GM20431 (cell line): ENCODE data around the gene CUZD1.
"Not testable (repeated sequence)": the region's sequence is repeated elsewhere in the genome, so short reads cannot be mapped to it uniquely, and the experiment has no call there.

ENCODE experiments used
- in situ Hi-C: fragments of 300-500 bp; cut with MseI, MboI; formaldehyde crosslinking; loops from one replicate; pipeline ENCODE4 v1.15.0; 2020; ENCODE audit warnings: low sequenced_read_pairs; ENCODE audit not compliant: unreplicated experiment

The CUZD1 gene

DNA sequence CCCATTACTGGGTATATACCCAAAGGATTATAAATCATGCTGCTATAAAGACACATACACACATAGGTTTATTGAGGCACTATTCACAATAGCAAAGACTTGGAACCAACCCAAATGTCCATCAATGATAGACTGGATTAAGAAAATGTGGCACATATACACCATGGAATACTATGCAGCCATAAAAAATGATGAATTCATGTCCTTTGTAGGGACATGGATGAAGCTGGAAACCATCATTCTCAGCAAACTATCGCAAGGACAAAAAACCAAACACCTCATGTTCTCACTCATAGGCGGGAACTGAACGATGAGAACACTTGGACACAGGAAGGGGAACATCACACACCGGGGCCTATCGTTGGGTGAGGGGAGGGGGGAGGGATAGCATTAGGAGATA, 12.4 kb upstream of the CUZD1 start:
- in situ Hi-C loops, result not testable (repeated sequence)

DNA sequence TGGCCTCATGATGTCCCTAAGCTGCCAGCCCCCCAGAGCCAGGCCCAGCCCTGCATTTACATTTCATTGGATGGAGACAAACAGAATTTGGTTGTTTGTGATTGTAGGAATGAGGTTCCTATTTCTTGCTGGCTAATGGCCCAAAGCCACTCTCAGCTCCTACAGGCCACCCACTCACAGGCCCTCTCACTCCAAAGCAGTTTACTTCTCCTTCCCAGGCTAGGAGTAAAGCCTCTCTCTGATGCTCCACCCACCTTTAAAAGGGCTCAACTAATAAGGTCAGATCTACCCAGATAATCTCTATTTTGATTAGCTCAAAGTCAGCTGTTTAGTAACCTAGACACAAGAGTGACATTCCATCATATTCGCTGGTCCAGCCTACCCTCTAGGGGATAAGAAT, 11.2 kb upstream of the CUZD1 start:
- in situ Hi-C loops, result no loop called here

GRCh38 chr10:122855745-122856144, 10.1 kb upstream of the CUZD1 start:
- in situ Hi-C loops, result no loop called here

DNA sequence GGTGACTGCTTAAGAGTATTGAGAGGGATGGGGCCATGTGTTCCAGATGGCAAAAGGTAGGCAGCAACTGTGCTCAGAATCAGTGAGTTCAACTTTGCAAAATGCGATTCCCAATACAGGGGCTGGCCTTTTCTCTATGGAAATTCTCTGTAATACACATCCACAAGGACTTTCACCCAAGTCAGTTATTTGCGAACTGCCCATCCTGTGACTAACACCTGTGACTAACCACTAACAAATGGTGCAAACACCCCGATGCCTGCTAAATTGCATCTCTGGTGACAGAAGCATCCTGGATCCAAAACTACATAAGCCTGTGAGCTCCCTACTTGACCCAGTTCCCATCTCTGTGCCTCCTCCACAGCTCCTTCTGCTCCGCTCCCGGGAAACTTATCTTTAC, 9.0 kb upstream of the CUZD1 start:
- in situ Hi-C loops, result no loop called here

GRCh38 chr10:122853665-122854313, 8.1 kb upstream of the CUZD1 start:
- in situ Hi-C loops, result no loop called here

DNA sequence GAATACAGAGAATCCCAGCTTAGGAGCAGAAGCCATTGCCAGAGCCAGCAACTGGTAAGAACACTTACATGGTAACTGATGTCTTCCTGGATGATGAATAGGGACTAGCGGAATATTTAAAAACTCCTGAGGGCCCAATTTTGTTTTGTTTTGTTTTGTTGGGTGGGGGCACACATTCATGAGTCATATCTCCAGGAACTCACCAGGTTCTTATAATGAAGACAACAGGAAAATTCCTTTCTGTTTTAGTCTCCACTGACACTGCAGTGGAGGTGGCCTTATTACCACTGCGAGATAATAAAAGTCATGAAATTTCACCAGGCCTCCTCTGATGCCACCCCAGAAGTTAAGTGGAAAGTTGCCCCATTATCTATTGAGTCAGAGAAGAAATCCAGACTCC, 6.6 kb upstream of the CUZD1 start:
- in situ Hi-C loops, result no loop called here

GRCh38 chr10:122850705-122851640, 5.3 kb upstream of the CUZD1 start:
- in situ Hi-C loops, result no loop called here

DNA sequence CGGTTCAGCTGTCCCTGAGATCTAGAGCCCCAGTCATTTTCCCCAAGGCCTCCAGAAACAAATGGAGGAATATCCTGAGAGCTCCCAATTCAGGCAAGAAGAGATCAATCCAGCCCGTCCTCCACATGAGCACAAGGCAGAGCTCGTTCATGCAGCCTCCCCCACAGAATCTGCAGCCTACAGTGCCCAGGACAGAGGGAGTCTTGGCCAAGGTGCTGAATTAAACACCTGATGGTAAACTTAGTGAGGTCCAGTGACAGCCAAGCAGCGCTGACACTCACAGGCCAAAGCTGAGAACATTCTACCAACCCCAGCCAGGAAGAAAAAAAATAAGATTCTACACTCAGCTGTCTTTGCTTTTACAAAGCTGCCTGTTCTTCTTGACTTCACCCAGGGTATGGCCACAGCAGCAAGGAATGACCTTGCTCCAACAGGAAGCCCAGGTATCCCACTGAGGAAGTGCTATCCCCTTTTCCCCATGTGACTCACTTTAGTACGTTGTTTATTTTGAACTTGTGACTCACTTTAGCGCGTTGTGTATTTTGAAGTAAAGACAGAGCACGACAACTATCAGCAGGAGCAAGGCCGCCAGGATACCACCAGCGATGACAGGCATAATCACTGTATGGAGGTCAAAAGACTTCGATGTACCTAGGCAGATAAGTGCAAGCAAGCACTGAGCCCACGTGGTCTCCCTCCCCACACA, 4.4 kb upstream of the CUZD1 start:
- in situ Hi-C loops, result no loop called here

DNA sequence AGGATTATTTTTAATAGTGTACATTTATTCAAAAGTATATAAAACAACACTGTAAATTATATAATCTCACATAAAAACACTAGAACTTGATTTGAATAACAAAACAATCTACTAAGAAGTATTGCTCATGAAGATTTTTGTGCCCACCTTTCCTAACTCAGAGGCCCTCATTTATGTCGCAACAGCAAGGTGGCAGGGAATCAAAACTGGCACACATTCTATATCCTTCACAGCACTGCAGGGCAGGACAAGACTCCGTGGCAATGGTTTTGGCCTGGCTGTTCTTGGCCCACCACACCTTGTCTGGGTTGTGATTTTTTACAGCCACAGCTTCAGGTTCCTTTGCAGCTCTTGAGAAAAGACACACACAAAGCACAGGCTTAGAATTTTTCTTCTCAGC, 3.4 kb upstream of the CUZD1 start:
- in situ Hi-C loops, result no loop called here

GRCh38 chr10:122847782-122848604, 2.3 kb upstream of the CUZD1 start:
- in situ Hi-C loops, result no loop called here

GRCh38 chr10:122844146-122844545, 1.5 kb downstream of the CUZD1 start:
- in situ Hi-C loops, result no loop called here

DNA sequence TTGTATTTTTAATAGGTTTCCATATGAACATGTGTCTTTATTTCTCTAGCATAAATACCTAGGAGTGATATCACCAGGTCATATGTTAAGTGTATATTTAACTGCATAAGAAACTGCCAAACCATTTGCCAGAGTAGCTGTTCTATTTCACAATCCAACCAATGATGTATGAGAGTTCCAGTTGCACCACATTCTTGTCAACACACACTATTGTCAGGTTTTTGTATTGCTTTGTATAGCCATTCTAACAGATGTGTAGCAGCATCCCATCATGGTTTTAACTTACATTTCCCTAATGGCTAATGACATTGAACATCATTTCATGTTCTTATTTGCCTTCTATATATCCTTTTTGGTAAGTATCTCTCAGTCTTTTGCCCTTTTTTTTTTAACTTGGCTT, 4.1 kb downstream of the CUZD1 start:
- in situ Hi-C loops, result no loop called here

GRCh38 chr10:122839505-122839904, 6.2 kb downstream of the CUZD1 start:
- in situ Hi-C loops, result no loop called here

DNA sequence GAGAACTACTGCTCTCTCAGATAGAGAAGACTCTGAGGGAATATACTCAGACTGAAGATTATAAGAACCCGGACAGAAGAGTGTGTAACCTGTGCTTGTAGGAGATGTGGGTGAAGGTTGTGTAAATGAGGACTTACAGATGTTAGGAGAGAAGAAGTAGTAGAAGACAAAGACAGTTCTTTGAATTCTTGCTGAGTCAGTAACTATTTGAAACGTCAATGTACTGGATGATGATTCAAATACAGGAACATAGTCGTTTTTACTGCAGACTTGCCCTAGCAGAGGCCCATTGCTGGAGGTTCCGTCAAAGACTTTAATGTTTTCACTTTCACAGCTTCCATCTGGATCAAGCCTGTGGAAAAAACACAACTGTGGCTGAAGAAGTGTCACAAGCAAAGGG, 6.8 kb downstream of the CUZD1 start:
- in situ Hi-C loops, result no loop called here

DNA sequence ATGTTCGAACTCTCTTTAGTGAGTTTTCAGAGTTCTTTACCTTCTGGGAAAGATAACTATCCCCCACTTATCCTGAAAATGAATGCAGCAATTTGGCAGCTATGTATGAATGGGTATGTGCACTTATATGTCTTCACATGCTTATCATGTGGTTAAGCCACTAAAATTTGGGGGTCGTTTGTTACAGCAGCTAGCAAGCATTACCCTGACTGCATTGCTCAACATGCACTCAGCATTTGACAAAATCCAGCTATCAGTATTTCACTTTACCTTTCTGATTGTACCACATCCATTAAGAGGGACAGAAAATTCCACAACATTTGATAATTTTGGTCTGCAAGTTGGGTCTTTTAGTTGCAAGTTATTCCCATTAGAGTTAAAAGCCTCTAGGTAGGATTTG, 9.7 kb downstream of the CUZD1 start:
- in situ Hi-C loops, result no loop called here

DNA sequence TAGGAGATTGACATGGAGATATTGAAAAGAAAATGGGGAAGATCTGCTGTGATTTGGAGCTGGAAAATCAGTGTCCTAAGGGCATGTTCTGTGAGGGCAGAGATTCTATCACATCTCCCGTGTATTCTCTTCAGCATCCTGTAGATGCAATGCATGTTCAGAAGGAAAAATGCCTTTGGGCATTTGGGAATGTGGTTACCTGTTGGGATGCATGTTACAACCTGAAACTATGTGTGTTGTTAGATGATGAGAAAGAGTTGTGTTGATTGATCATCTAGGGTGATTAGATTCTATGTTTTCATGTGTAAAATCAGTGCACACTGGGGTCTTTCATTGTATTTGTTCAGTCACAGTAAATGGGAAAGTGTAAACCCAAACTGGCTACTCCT, 14.7 kb downstream of the CUZD1 start:
- in situ Hi-C loops, result no loop called here

DNA sequence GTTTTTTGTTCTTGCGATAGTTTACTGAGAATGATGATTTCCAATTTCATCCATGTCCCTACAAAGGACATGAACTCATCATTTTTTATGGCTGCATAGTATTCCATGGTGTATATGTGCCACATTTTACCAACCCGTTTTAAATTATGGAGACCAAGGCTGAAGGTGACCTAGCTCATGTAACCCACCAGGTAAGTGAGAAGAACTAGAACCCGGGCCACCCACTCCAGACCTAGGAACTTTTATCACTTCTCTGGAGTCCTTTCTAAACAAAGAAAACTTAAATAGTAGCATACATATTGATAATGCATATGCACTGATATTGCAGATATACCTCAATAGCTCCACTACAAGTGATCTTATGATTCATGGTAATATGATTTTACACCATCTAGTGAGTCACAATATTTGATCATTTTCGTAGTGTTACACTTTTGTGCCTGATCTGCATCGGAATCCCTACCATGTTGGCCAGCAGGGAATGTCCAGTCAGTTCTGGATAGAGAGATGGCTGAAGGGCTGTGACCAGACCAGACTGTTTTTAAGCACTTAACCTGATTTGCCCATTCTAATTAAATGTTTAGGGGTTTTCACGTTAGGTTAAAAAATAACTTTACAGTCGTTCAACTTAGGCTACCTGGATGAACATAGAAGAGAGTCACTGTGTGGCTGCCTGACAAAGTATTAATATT, 15.2 kb downstream of the CUZD1 start:
- in situ Hi-C loops, result no loop called here

- in situ Hi-C loops, result no loop called here
Measured at GRCh38 chr10:122829454-122829853, 16.2 kb downstream of the CUZD1 start.

- in situ Hi-C loops, result no loop called here
Measured at GRCh38 chr10:122828716-122829255, 16.9 kb downstream of the CUZD1 start.
